GM21619 (cell line): Measurements from ENCODE around the gene CNOT4.
"Not testable (repeated sequence)": the region's sequence is repeated elsewhere in the genome, so short reads cannot be mapped to it uniquely, and the experiment has no call there.

Experiments
- ATAC-seq: cut with Tn5 transposase; IDR thresholded peaks from one replicate; pipeline ENCODE4 v1.9.1; 2021; ENCODE audit not compliant: unreplicated experiment

CNOT4 gene

DNA sequence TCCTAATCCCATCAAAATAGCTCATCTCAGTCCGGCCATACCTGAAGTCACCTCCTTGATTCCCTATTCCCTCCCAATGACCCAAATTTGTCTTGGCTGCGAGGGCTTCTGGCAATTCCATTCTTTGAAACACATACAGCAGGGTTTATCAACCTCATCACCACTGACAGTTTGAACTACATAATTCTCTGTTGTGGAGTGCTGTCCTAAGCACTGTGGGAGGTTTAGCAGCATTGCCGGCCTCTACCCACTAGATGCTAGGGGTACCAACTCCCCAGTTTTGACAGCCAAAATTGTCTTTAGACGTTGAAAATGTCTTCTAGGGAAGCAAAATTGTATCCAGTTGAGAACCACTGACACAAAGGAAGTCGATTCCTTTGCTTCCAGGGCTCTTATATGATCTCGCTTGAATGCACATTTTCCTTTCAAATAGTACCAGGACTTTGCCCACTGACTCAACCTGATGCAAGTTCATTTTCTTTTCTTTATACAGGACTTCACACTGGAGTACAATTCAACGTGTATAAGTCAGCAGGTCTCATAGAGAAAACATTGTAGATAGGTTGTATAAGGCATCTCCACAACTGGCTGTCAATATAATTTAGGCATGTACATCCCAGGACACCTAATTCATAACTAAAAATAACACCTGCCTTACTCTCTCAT lies 142.9 kb downstream of the CNOT4 start:
- no peak for ATAC-seq

DNA sequence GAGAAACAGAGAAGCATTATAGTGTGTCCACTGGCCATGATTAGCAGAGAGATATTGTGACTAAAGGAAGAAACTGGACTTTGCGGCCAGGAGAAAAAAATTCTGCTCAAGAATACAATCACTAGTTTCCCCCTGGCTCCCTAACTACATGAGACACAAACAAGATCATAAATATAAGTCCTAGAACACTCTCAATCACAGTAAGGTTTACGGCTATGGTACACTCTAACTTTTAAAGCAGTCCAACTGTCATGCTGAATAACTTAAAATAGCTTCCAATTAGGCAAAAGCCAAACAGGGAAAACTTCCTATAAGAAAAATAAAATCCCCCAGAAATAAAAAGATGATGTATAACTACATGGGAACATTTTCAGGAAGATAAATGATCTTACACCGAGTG lies 144.2 kb downstream of the CNOT4 start:
- no peak for ATAC-seq

DNA sequence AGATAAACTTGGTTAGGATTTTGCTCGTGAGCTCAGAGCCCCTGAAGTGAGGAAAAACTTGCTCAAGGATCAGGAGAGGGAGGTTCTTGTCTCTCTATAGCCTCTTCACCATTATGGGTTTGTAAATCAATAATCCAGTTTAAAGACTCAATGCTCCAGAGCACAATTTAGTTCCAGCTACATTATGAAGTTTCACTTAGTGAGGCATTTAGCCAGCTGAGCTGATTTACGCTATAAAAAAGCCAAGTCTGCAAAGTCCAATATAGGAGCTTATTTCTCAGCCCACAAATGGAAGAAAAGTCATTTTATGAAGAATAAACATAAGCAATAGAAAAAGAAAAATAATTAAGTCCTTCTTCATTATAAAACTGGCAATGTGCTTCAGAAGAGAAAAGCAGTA lies 145.7 kb downstream of the CNOT4 start:
- no peak for ATAC-seq

DNA sequence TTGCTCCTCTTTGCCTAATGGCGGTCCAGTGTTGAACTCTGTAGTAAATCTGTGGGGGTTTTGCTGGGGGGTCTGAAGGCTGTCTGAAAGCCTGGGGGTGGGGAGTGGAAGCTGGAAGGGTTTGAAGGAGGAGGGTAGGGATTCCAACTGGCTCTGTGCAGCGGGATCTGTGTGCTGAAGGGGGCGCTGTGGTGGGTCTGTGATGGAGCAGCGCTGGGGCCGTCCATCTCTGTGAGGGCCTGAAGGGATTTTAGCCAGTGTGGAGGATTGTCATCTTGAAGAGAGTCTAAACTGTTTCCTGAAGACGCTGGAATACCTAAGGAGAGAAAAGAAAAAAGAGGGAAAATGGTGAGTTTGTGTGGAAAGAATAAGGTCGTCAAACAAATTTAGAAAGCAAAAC lies 147.0 kb downstream of the CNOT4 start:
- ATAC-seq = no peak

DNA sequence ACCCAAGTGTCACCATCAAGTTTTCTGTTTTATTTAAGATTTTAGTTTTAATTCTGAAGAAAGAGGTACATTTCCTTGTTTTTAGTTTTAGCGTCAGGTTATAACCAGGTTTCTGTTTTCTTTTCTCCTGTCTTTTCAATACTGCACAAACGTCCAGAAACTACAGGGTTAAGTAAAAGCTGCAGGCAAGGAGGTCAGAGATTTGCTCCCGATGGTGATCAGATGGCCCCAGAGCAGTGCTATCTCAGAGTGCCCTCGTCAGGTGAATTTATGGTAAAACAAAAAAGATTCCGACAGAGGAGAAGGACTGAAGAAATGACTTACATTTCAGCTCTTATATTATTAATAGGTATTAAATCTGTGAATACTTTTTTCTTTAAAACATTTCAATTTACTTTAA lies 148.1 kb downstream of the CNOT4 start:
- ATAC-seq = no peak

DNA sequence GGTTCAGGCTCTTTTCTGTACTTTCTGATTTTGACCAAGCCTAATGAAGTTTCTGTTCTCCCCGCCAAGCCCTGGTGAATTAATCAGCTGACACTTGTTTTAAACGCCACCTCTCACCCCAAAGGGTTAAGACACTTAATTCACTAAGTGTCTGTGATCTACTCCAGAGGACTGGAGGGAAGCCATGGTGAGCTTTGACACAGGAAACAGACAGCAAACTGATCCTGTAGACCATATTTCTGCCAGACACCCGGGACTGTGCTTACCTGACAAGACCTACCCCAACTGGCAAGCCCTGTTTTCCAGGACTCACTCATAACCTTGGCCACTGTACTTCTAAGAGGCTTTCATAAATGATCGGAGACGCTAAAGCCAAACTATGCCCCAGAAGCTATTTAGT lies 150.3 kb downstream of the CNOT4 start:
- ATAC-seq = no peak

DNA sequence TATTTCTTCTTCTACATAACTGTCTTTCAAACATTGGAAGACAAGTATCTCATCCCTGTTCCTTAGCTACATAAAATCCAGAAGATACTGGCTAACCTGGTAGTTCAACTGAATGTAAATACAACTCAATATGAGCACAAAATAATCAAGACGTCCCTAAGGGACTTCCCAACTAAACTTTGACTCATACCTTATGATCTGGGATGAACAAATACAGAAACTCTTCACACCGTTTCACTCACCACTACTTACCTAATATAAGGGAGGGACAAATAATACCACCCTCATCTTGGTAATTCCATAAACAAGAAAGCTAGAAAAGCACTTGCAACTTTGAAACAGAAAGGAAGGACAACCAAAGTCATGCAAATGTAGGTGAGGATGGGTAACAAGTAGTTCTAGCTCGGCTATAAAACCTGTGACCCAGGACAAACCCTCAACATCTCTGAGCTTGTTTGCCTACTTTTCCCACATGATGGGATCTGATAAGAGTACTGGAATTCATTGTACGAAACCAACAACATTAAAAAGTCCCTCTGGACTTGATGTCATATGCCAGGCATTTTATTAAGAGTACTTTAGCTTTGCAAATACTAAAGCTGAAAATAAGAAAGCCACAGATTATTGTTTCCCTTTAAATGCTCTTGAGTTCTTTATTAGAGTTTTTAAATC lies 154.4 kb downstream of the CNOT4 start:
- ATAC-seq = no peak

DNA sequence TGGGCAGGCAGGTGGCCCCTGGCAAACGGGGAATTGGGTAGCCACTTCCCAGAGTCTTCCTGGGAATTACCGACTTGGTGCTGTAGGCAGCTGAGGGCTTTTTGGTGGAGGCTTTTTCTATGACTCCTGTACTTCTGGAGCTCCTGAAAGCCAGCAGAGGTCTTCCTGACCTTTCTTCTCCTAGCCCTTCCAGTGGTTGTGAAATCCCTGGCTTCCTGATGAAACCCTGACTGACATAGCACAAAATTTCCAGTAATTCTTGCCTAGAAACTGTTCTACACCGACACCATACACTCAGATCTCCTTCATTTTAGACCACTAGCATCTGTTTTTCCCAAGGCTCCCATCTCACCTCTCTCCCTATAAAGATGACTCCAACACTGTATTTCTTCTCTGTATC lies 156.1 kb downstream of the CNOT4 start:
- ATAC-seq = no peak

DNA sequence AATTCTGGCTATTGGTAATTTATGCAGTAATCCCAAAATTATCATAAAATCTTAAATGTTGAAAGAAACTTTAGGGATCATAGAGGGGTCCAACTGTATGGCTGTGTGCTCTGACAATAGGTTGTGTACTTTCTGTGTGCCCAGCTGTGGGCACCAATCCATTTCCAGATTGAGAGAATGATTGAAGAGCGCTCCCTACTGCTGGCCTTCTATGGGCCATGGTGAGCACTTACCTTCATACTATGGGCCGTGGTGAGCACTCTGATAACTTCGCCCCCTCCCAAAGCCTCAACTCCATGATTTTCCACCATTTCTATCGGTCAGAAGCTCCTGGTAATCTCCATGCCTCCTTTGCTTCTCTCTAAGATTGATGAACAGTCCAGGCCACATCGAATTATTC lies 157.6 kb downstream of the CNOT4 start:
- ATAC-seq = no peak

DNA sequence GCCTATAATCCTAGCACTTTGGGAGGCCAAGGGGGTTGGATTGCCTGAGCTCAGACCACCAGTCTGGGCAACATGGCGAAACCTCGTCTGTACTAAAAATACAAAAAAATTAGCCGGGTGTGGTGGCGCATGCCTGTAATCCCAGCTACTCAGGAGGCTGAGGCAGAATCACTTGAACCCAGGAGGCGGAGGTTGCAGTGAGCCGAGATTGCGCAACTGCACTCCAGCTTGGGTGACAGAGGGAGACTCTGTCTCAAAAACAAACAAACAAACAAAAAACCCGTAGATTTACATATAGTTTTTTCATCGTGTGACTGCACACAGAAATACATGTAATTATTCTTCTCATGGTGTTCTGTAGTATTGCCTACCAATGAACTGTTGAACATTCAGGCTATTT lies 158.8 kb downstream of the CNOT4 start:
- not testable (repeated sequence) for ATAC-seq

DNA sequence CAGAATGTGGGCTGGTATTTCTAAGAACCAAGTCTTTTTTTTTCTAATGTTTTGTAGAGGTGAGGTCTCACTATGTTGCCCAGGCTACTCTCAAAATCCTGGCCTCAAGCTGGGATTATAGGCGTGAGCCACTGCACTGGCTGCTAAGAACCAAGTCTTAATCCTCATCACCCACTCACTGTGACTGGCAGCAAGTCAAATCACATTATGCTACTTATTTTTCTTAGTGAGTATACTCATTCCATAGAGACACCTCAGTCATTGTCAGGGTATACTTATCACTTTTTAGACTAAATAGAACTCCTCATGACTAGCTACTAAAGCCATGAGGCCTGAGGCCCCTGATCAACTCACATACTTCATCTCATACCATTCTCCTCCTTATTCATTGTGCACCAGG lies 160.2 kb downstream of the CNOT4 start:
- no peak for ATAC-seq

DNA sequence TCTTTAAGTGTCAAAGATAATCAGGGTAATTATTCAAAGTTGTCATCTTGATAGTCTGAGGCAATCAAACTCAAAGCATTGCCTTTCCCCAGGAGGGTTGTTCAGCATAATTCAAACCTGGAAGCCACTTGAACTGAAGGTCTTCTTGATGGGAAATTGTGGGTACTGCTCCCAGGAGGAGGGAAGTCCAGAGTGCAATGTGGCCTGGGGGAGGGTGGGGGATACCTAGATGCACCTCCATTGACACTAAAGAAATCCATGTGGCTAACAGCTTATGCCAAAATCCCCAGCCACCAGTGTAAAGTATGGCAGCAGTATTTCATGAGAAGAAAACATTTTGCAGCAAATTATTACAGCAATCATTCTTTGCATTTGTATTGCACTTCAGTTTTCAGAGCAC lies 161.4 kb downstream of the CNOT4 start:
- ATAC-seq = no peak

DNA sequence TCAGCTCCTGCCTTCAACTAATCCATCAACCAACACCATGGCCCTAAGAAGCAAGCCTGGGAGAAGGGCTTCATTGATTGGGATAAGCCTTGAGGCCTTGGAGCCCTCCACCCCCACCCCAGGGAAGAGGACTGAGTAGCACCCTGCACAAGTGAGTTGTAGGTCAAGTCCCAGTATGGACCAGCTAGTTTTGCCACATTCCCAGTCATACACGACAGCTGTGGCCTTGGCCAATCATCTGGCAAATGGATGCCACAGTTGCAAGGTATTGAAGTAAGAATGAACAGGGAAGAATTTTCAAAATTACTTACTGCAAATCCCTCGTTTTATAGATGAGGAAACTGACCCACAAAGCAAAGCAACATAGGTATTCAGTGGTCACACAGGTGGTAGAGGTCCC lies 166.5 kb downstream of the CNOT4 start:
- no peak for ATAC-seq

DNA sequence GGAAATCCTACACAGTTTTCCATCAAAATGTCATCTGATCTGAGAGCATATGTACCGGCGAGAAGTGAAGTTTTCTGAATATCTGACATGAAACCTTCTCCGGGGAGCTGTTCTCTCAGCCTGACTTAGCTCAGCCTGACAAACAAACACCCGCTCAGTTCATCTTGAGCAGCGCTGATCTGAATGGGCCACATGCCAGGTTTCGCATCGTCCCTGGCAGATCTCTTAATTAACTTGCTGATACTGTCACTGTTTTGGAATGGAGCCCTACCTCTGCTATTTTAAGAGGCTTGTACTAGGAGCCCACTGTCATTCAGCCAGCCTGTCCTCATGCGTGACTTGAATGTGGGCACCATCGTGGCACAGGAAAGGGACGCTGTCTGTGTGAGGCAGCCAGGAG lies 167.0 kb downstream of the CNOT4 start:
- ATAC-seq = no peak

DNA sequence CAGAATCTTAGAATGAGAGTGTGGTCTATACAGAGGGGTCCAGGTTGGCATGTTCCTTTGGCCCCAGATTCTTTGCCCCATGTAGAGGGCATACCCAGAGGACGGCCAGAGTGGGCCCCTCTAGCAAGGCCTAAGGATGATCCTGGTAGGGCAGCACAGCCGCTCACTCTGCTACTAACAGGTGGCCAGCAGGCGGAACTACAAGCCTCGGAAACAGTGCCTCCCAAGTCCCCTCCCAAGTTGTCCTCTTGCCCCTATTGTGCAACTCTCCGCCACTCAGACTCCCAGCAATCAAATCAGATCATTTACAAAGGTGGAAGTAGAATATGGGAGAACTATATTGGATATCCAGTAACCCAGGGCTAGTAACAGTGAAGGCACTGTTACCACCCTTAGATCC lies 168.9 kb downstream of the CNOT4 start:
- ATAC-seq = no peak

DNA sequence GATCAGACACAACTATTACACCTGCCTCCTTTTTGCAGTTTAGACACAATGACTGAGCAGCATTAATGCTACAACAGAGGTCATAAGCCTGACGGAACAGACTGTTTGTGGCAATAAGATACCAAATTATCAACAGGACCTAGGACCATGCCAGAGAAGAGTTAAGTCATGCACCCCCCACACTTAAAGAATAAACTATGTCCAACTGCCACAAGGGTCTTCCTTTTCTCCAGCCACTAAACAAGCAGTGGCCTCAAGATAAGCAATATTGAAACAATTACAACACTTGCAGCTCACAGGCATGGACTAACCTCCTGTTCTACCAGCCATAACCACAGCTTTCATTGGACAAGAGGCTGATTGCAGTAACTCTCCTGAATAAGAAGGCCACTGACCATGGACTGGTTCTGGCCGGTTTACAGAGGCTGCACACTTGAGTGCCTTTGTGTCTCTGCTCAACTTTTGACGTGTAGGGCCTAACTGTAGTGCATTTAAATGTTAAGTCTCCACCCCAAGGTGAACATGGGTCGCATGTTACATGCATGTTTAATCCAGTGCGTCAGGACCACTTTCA lies 171.8 kb downstream of the CNOT4 start:
- no peak for ATAC-seq

DNA sequence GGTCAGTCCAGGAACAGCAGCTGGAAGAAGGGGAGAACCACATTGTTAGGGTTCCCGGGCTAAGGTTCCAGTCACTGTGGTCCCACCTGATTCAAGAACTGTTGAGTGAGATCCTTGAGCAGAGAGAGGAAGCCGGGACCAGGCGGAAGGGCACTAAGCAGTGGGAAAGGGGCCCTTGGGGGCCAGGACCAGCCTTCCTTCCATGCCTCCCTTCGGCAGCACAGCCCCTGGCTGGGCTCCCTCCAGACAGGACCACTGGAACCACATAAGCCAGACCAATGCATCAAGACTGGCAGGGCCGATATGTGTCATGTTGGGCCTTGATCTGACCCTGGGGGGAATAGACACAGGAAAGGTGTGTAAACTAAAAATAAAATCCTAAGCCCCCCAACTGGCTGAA lies 172.4 kb downstream of the CNOT4 start:
- ATAC-seq = no peak

DNA sequence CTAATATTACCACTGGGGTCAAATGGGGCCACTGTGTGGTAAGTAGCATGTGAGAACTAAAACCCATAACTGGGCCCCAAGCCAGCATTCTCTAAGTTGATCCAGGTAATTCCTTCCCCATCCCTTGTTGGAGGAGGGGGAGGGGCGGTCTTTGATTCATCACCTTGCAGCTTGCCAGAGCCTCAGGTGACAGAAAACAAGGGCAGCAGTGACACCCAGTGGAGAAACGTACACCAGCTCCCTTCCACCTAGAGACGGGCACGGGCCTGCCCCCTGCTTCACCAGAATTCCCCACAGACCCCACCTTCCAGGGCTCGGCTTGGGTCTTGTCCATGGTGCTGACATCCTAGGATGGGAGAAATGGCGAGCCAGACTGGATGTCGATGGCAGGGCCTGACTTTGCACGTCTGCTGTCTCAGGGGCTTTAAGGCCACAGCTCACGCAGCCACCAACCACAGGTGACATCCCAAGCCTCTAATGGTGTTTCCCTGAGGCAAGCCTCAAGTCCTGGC lies 174.2 kb downstream of the CNOT4 start:
- no peak for ATAC-seq

DNA sequence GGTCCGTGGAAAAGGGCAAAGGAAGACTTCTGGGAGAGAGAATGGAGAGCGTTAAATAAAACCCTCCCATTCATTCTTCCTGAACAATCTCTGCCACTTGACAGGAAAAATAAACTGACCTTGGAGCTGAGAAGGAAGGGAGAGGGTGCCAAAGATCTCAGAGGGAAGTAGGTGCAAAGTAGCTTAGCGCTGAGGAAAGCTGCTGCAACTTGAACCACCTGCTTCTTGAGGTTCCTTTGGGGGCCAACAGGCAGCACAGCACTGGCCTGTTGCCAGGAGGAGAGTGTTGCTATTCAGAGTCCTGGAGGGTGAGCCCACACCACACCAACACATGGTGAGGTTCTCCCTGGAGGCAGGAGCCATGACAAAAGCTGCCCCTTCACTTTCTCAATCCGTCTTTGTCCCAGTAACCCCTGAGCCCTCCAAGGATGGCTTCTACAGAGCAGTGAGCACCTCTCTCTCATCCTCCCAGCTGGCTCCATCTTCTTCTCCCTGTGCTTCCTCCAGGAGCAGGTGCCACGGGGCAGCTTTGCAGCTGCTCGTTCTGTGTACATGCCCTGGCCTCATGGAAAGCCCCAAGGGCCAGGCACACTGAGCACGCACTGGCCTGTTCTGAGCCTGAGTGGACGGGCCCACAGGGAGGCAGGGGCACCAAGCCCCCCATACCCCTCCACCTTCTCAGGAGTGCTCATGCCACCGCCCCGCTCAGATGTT lies 174.9 kb downstream of the CNOT4 start:
- ATAC-seq = no peak

DNA sequence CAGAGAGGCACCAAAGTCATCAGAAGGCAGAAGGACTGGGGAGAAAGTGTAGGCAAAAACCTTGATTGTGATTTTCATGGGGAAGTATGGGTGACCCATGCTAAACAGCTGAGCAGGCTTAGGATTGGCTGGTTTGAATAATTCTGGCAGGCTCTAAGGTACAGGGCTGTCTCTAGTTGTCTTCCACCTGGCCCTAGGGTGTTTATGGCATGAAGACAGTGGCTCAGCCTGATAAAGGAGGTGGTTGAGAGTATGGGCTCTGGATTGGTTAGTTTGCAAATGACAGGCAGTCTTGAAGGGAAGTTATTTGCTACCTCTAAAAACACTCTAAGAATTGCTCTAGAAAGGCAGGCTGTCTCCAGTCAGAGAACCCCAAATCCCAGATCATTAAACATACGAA lies 176.0 kb downstream of the CNOT4 start:
- ATAC-seq = no peak

DNA sequence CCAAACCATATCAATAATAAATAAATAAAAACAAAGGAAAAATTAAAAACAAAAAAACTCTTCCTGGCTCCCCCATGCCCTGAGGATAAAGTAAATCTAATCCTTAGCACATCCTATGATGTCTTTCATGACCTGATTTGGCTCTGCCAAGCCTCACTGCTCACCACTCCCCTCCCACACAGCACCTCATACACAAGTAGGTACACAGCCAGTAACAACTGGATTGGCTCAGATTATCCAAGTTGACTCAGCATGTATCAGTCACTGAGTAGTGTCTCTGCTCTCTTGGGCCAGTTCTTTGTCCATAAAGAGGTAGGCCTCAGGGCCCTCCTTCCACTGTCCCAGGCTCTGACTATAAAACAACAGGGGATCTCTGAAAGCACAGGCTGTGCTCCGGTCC lies 176.7 kb downstream of the CNOT4 start:
- ATAC-seq = no peak

DNA sequence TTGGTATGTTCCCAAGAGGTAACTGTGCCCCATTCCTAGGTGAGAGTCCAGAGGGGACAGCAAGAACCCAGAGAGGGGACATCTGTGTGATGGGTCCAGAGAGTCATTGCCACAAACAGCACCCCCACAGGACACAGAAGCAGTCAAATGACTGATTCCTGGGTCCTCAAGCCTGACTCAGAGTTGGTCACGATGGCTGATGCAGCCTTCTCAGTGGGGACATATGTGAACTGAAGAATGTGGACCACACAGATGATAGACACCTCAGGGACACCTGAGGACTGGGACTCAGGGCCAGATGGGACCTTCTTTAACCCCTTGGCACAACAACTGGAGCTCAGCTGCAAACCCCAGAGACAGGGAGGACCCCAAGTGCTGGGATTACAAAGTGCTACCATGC lies 179.8 kb downstream of the CNOT4 start:
- no peak for ATAC-seq
